IPS DF 6.9 (cell line): ENCODE results near the gene ANKRD63.

Source experiments
- DNase-seq: peaks from one replicate; pipeline ENCODE4 v3.0.0-alpha.2; 2013; ENCODE audit warnings: low read depth, low spot score
- H3K27ac ChIP-seq: one replicate; pipeline ENCODE4 v1.5.1; 2013; ENCODE audit warnings: low read length, control low read depth
- H3K27me3 ChIP-seq: 2 replicates; pipeline ENCODE4 v1.6.1; 2013; ENCODE audit warnings: mild to moderate bottlenecking, low read length; ENCODE audit not compliant: control insufficient read depth, insufficient read depth
- H3K36me3 ChIP-seq: 2 replicates; pipeline ENCODE4 v1.6.1; 2013; ENCODE audit warnings: low read length; ENCODE audit not compliant: control insufficient read depth, insufficient read depth
- H3K4me1 ChIP-seq: 2 replicates; pipeline ENCODE4 v1.6.1; 2013; ENCODE audit warnings: low read length; ENCODE audit not compliant: control insufficient read depth, insufficient read depth
- H3K4me3 ChIP-seq: 2 replicates; pipeline ENCODE4 v1.5.1; 2013; ENCODE audit warnings: mild to moderate bottlenecking, low read length
- H3K9me3 ChIP-seq: 2 replicates; pipeline ENCODE4 v1.6.1; 2013; ENCODE audit warnings: low read length, inconsistent platforms; ENCODE audit not compliant: control insufficient read depth, insufficient read depth
- WGBS: extraction: QIAGEN DNeasy Blood & Tissue Kit; methylation state at CpG from one replicate; pipeline ENCODE4 v1.1.7; 2013; ENCODE audit warnings: mixed read lengths, missing lambda C conversion rate; ENCODE audit not compliant: insufficient read length, insufficient coverage; 5-methylcytosine and 5-hydroxymethylcytosine counted together

The ANKRD63 gene

DNA sequence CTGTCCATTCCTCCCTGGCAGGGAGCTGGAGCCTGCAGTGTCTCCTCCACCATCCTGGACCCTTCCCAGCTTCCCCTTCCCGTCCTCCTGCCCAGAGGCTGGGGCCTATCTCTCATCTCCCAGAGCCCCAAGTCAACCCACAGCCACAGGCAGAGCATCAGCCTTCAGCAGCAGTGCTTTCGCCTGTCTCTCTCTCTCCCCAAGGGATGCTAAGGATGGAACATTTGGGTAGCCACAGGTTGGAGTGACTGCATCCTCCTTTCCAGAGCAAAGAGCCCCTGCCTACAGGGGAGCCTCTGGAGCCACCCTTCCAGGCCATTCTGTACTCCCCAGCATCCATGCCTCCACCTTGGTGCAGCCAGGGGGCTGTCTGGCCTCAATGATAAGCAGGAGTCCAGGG is 20.7 kb upstream of the ANKRD63 start:
- H3K4me1 ChIP-seq: peaks cover 19% of the 10 kb centered on the region
- H3K4me3 ChIP-seq: no peak overlapping the region
- no peaks in the 10 kb centered on the region for H3K27me3 ChIP-seq
- no peak overlapping the region for H3K27ac ChIP-seq
- no peak for DNase-seq
- WGBS: no CpG with 5 or more reads among the region's 2 CpGs
- no peaks in the 10 kb centered on the region for H3K9me3 ChIP-seq
- no peaks in the 10 kb centered on the region for H3K36me3 ChIP-seq

DNA sequence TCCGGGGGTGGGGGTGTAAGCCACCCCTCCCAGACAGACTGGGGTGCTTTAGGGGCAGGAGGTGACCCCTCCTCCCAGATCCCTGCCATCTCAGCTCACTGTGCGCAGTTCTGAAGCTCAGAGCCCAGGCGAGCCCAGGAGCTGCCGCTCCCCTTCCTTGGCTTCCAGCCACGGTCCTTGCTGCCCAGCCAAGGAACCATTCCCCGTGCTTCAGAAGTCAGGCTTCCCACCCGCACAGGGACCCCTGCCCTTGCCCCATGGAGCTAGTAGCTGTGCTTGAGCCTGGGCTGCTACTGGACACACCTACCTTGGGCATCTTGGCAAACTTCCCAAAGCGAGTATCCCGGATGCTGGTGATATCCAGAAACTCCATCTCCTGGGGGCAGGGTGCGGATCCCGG is 20.1 kb upstream of the ANKRD63 start:
- H3K27ac ChIP-seq: no peak overlapping the region
- H3K9me3 ChIP-seq: no peaks in the 10 kb centered on the region
- H3K4me3 ChIP-seq: no peak overlapping the region
- no peaks in the 10 kb centered on the region for H3K36me3 ChIP-seq
- WGBS: no CpG with 5 or more reads among the region's 11 CpGs
- no peak for DNase-seq
- H3K4me1 ChIP-seq: peaks cover 18% of the 10 kb centered on the region
- H3K27me3 ChIP-seq: no peaks in the 10 kb centered on the region

DNA sequence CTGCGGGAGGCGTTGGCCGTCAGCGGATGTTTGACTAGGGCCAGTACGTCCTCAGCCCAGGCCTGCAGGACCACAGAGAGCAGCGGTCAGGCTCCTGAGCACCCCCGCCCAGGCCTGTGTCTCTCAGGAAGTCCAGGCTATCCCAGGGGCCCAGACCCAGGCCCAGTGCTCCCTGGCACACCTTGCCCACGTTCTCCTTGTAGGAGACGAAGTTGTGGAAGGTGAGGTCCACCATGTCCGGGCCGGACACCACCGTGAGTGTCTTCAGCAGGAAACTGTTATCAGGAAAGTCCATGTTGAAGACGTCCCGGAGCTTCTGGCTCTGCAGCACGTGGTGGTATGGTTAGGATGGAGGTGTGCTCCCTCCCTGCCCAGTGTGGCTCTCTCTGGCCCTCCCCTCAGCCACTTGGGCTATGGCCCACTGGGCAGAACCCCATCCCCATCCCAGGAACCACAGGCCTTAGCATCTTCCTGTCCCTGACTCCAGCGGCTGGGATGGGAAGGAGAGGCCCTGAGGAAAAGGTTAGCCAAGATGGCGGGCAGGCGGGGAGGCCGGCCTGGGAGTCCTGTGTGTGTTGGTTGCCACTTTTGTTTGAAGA is 19.5 kb upstream of the ANKRD63 start:
- no peak for DNase-seq
- H3K27me3 ChIP-seq: no peaks in the 10 kb centered on the region
- no peak overlapping the region for H3K4me3 ChIP-seq
- H3K4me1 ChIP-seq: peaks cover 16% of the 10 kb centered on the region
- WGBS: no CpG with 5 or more reads among the region's 19 CpGs
- no peaks in the 10 kb centered on the region for H3K36me3 ChIP-seq
- no peaks in the 10 kb centered on the region for H3K9me3 ChIP-seq
- no peak overlapping the region for H3K27ac ChIP-seq

DNA sequence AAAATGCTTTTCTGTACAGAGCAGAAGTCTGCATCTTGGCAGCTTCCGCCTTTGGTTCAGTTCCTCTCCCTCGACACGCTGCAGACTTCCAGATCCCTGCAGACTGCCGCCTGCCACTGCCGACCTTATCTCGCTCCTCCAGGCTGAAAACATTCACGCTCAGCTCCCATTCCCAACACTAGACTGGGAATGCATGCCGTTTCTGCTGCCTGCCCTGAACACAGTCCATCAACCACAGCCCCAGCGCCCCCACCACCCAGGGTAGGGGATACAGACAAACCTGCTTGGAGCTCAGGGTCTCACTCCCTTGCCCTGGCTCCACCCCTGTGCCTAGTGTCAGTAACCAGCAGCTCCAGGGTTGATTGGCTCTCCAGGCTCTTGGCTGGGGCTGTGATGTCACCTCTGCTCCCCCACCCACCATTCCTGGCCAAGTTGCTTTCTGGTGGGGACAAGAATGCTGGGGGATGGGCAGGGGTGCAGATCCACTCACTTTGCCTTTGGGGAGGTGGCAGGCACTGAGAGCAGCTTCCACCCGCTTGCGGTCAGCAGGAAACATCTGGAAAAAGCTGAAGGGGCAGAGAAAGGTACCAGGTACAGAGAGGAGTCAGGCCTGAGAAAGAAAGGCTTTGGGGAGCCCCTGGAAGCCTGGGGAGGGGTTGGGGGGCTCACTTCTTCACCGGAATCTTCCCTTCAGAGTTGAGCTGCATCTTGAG is 18.8 kb upstream of the ANKRD63 start:
- WGBS: no CpG with 5 or more reads among the region's 12 CpGs
- no peak overlapping the region for H3K27ac ChIP-seq

DNA sequence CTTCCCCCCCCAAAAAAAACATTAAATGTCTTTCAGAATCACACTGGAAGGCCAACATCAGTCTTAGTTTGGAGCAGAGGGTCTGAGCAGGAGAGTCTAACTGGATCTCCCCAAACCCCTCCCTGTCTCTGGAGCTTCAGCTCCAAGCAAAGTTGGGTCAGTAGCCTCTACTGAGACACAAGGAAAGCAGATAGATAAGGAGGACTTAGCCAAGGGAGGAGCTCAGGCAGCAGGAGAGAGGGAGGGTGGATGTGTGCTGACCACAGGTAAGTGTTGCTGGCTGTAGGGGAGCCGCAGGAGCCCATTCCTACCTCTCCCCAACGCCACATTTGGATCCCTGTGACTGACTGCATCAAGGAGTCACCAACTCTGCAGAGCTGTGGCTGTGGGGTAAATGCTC is 17.9 kb upstream of the ANKRD63 start:
- Histone ChIP-seq H3K4me3 (no peak overlapping the region), H3K27me3 (no peaks in the 10 kb centered on the region), H3K36me3 (no peaks in the 10 kb centered on the region), H3K4me1 (peaks cover 12% of the 10 kb centered on the region), H3K27ac (no peak overlapping the region), H3K9me3 (no peaks in the 10 kb centered on the region)
- no peak for DNase-seq
- no CpG with 5 or more reads among the region's 2 CpGs for WGBS

More for the DNA sequence above, 18.8 kb upstream of the ANKRD63 start:
- Histone ChIP-seq H3K4me3 (no peak overlapping the region), H3K9me3 (no peaks in the 10 kb centered on the region), H3K27me3 (no peaks in the 10 kb centered on the region), H3K36me3 (no peaks in the 10 kb centered on the region), H3K4me1 (peaks cover 12% of the 10 kb centered on the region)
- DNase-seq: no peak

DNA sequence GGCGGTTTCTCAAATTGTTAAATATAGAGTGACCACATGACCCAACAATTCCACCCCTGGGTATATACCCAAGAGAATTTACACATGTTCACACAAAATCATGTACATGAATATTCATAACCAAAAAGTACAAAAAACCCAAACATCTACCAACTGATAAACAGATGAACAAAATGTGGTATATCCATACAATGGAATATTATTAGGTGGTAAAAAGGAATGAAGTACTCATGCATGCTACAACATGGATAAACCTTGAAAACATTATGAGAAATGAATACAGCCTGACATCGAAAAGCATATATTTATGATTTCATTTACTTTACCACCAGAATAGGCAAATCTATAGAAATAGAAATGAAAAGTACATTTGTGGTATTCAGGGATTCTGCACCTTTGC is 17.5 kb upstream of the ANKRD63 start:
- Histone ChIP-seq H3K4me1 (peaks cover 12% of the 10 kb centered on the region), H3K4me3 (no peak overlapping the region), H3K9me3 (no peaks in the 10 kb centered on the region), H3K27ac (no peak overlapping the region), H3K27me3 (no peaks in the 10 kb centered on the region), H3K36me3 (no peaks in the 10 kb centered on the region)
- WGBS: no CpG with 5 or more reads among the region's 2 CpGs
- DNase-seq: no peak

DNA sequence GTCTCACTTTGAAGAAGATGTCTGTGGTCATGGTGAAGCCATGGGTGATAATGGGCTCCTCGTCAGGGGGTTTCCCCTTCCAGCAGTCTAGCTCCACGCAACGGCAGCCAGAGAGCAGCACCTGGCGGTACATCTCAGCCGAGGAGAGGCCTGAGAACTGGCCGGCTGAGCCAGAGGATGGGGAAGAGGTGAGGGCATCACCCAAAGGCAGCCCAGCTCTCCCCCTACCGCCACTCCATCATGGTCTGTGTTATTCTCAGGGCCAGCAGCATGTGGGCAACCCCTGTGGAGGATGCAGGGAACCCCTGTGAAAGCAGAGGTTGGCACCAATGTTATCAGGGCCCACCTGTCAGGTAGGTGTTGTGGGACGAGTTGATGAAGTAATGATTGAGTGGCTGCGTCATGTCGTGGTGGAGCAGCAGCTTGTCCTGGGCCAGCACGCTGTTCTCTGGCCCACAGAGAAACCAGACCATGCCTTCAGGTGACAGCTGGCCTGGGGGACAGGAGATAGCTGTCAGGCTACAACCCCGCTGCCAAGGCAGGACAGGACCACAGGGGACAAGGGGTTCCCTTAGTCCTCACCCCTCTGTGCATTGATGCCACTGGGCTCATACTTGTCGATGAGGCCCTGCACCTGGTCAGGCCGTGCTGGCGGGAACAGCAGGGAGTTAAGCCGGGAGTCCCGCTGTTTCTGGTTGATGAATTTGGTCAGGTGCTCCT is 15.5 kb upstream of the ANKRD63 start:
- WGBS: no CpG with 5 or more reads among the region's 17 CpGs
- H3K4me1 ChIP-seq: peaks cover 12% of the 10 kb centered on the region
- H3K27me3 ChIP-seq: no peaks in the 10 kb centered on the region

DNA sequence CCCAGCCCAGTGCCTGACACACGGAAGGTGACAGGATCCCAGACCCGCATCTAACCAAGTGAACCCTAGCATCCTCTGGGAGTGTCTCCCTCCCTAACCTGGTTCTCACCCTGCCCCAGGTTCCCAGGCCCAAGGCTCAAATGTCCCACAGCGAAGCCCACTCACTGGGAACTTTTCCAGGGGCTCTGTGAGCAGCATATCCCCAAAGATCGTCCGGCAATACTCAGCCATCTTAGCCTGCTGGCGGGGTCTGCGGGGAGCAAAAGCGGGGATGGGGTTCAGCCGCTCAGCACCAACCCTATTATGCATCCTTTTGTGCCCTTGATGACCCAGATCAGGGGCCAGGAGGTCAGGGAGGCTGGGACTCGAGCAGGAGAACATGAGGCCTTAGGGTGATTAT is 14.5 kb upstream of the ANKRD63 start:
- H3K36me3 ChIP-seq: no peaks in the 10 kb centered on the region
- peaks cover 10% of the 10 kb centered on the region for H3K4me1 ChIP-seq
- peaks cover 3% of the 10 kb centered on the region for H3K27me3 ChIP-seq
- WGBS: no CpG with 5 or more reads among the region's 10 CpGs
- no peak for DNase-seq
- no peak overlapping the region for H3K4me3 ChIP-seq
- no peak overlapping the region for H3K27ac ChIP-seq
- no peaks in the 10 kb centered on the region for H3K9me3 ChIP-seq

More for the DNA sequence above, 15.5 kb upstream of the ANKRD63 start:
- no peak overlapping the region for H3K27ac ChIP-seq
- H3K4me3 ChIP-seq: no peak overlapping the region
- H3K9me3 ChIP-seq: no peaks in the 10 kb centered on the region
- DNase-seq: no peak
- H3K36me3 ChIP-seq: no peaks in the 10 kb centered on the region

DNA sequence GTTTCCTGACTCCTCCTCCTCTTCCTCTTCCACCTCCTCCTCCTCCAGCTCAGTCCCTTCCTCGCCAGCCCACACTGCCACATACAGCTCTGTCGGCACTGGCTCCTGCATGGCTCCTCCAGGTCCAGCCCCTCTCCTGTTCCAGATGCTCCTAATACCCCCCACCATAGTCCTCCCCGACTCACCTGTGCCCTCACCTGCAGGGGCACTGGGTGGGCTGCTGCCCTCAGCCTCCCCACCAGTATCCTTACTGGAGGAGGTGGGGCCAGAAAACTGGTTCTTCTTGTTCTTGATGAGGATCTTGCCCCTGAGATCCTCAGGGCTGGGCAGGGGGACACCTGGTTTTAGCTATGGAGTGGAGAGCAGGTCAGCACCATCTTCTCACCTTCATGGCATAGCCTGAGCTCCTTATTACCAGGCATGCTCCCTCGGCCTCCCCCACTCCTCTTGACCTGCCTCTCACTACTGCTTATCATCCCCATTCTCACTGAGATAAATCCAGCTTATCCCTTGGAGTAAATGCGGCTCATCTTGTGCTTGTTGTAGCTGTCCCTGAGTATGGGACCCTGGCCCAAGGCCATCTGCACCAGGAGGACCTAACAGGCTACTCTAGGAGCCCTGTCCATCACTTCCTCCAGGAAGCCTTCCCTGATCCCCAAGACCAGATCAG is 13.8 kb upstream of the ANKRD63 start:
- H3K4me1 ChIP-seq: peaks cover 8% of the 10 kb centered on the region
- no CpG with 5 or more reads among the region's 5 CpGs for WGBS
- H3K27ac ChIP-seq: no peak overlapping the region
- no peaks in the 10 kb centered on the region for H3K36me3 ChIP-seq
- H3K27me3 ChIP-seq: peaks cover 9% of the 10 kb centered on the region
- H3K4me3 ChIP-seq: no peak overlapping the region
- DNase-seq: no peak
- no peaks in the 10 kb centered on the region for H3K9me3 ChIP-seq

DNA sequence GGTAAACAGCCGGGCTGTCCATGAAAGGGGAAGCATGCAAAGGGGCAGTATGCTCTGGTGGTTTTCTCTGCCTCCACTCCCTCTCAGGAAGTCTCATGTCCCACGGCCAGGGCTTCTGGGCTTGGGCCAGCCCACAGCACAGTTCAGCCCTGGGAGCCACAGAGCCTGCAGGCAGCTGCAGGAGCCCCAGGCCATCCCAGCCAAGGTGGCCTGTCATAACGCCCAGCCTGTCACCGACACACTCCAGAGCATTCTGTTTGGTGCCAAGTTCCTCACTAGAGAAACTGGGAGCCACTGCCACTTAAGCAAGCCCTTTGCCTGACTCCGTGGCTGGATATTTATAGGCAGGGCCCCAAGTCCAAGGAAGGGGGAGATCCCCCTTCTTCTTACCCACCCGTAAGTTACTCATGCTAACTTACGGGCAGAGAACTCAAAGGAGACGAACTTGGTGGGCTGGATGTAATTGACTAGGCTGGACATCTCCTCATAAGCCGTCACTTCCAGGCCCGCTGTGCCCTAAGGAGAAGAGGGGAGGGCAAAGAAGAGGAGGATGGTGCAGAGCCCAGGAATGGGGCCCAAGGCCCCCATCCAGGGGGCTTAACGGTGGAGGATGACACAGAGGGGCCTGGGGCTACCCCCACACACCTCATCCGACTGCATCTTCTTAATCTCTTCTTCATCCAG is 13.2 kb upstream of the ANKRD63 start:
- peaks cover 10% of the 10 kb centered on the region for H3K27me3 ChIP-seq
- H3K4me1 ChIP-seq: peaks cover 6% of the 10 kb centered on the region
- DNase-seq: no peak
- no CpG with 5 or more reads among the region's 12 CpGs for WGBS
- H3K36me3 ChIP-seq: no peaks in the 10 kb centered on the region
- no peak overlapping the region for H3K4me3 ChIP-seq
- H3K9me3 ChIP-seq: no peaks in the 10 kb centered on the region
- no peak overlapping the region for H3K27ac ChIP-seq
